Ovary (tissue), 9 donors: Measurements from ENCODE around the gene TSHZ2. TPM values are rescaled to one million over a fixed set of nuclear protein-coding genes. Genes with fewer than 3 reads are reported as not detected.

ENCODE experiments used
- DNase-seq, 5 donors: peaks; one replicate each; pipeline ENCODE4 v3.0.0-alpha.2; 2019 to 2020
- H3K27ac ChIP-seq, 2 donors: fragments of 200-600 bp; one replicate each; pipeline versions ENCODE4 v1.5.1 to v1.8.0; 2019 to 2022
- H3K27me3 ChIP-seq: fragments of 200-600 bp; one replicate; pipeline ENCODE4 v1.8.0; 2022
- H3K36me3 ChIP-seq: fragments of 200-600 bp; sonication (generic); one replicate; pipeline ENCODE4 v1.5.1; 2019
- H3K4me1 ChIP-seq: one replicate; pipeline ENCODE4 v1.8.1; 2013; ENCODE audit warnings: mild to moderate bottlenecking, moderate library complexity; ENCODE audit not compliant: insufficient read depth
- H3K4me3 ChIP-seq: fragments of 200-600 bp; sonication (generic); one replicate; pipeline ENCODE4 v1.5.1; 2017
- H3K9me3 ChIP-seq, 2 donors: fragments of 200-600 bp in 1 of 2; sonication (generic) in 1 of 2; one replicate each; pipeline versions ENCODE4 v1.5.1 to v1.8.1; 2013 to 2019; ENCODE audit warnings: mild to moderate bottlenecking in 1 of 2, moderate library complexity in 1 of 2
- CTCF ChIP-seq, 3 donors: fragments of 450-650 bp in 2 of 3; fragments of 200-600 bp in 1 of 3; IDR thresholded peaks; one replicate each; pipeline versions ENCODE4 v1.5.1 to v1.8.0; 2016 to 2022; ENCODE audit warnings: antibody characterized with exemption in 3 of 3, mild to moderate bottlenecking in 1 of 3
- EP300 ChIP-seq: sonication (generic); formaldehyde crosslinking; IDR thresholded peaks from one replicate; pipeline ENCODE4 v1.6.1; 2017; ENCODE audit warnings: antibody characterized with exemption
- POLR2A ChIP-seq: fragments of 450-650 bp; IDR thresholded peaks from one replicate; pipeline ENCODE4 v1.6.1; 2017; ENCODE audit warnings: antibody characterized with exemption, mild to moderate bottlenecking, moderate library complexity
- WGBS, 3 donors: extraction: QIAGEN DNeasy Blood & Tissue Kit in 1 of 3; methylation state at CpG; one replicate each; pipeline versions ENCODE4 v1.1.5 to v1.1.7; 2013 to 2017; 5-methylcytosine and 5-hydroxymethylcytosine counted together
- intact Hi-C, 4 donors: fragments of 100-400 bp; cut with DNase I; formaldehyde crosslinking; loops; one replicate each; pipeline versions ENCODE4 v1.11.0 to v1.15.1; 2022 to 2023
- polyA plus RNA-seq, 2 donors: library from polyadenylated mRNA; stranded (reverse); fragments of 200-250 nt in 1 of 2; fragments of 350-450 nt in 1 of 2; fragmentation: Illumina TruSeq in 1 of 2; extraction: RNeasy Lipid Tissue Mini Kit (QIAGEN cat#74804) in 1 of 2; gene quantifications; one replicate each; pipeline ENCODE4 v1.2.3, GENCODE V29; 2013 to 2014
- total RNA-seq, 7 donors: library from RNA; depleted of rRNA in 2 of 7; stranded (reverse); fragments of >200 nt in 2 of 7; fragmentation: NEBNext Ultra II Directional in 3 of 7; extraction: Animal tissue kit (Norgen Biotek cat#: 25700) in 3 of 7; gene quantifications; one replicate each; pipeline versions ENCODE4 v1.1.0 to v1.2.4, GENCODE V29; 2016 to 2023
- donor health status: DM: no; HTN: no; CAD: no; lungs with moderate emphysema.
- donor health status: DM: no; HTN: no; CAD: no.
- donor health status: Bipolar disorder and iron deficiency.
- donor health status: DM: yes; HTN: yes; CAD: no.
- donor health status: DM: no; HTN: no; CAD: no.
- donor health status: DM: yes; HTN: yes; CAD: no.

TSHZ2 gene
- total and polyA plus RNA-seq, 9 donors: 18.2 to 113 (median 40.2) TPM

- TF ChIP-seq CTCF (IDR thresholded peaks at IDR 0.05) (no peak), POLR2A (no peak), EP300 (no peak)
- no peak overlapping the region for H3K4me3 ChIP-seq
- H3K4me1 ChIP-seq: peaks cover 2% of the 10 kb centered on the region
- DNase-seq: no peak
- H3K27ac ChIP-seq: no peak overlapping the region
- no peaks in the 10 kb centered on the region for H3K9me3 ChIP-seq
- H3K27me3 ChIP-seq: no peaks in the 10 kb centered on the region
- intact Hi-C loops: no loop called here
- WGBS, 3 donors: 59 to 61% (median 60%) methylated on average over 12 of the region's 12 CpGs
- H3K36me3 ChIP-seq: no peaks in the 10 kb centered on the region
Observed at GRCh38 chr20:53331151-53331973, 359.2 kb downstream of the TSHZ2 start.

GRCh38 chr20:53332022-53332837 lies 360.1 kb downstream of the TSHZ2 start:
- no peak for TF ChIP-seq EP300
- TF ChIP-seq POLR2A: no peak
- TF ChIP-seq CTCF (IDR thresholded peaks at IDR 0.05): no peak
- no peaks in the 10 kb centered on the region for H3K27me3 ChIP-seq
- no peak for DNase-seq
- intact Hi-C loops: no loop called here
- H3K36me3 ChIP-seq: no peaks in the 10 kb centered on the region
- no peak overlapping the region for H3K4me3 ChIP-seq
- H3K9me3 ChIP-seq: no peaks in the 10 kb centered on the region
- H3K27ac ChIP-seq: no peak overlapping the region
- WGBS, 3 donors: 93 to 95% (median 93%) methylated on average over 9 of the region's 9 CpGs
- H3K4me1 ChIP-seq: peaks cover 2% of the 10 kb centered on the region

- intact Hi-C loops: no loop called here
- H3K4me3 ChIP-seq: no peak overlapping the region
- H3K27me3 ChIP-seq: no peaks in the 10 kb centered on the region
- peaks cover 2% of the 10 kb centered on the region for H3K4me1 ChIP-seq
- H3K9me3 ChIP-seq: no peaks in the 10 kb centered on the region
- no peaks in the 10 kb centered on the region for H3K36me3 ChIP-seq
- TF ChIP-seq CTCF (IDR thresholded peaks at IDR 0.05) (no peak), POLR2A (no peak), EP300 (no peak)
- WGBS, 3 donors: 91 to 99% (median 93%) methylated on average over 8 of the region's 8 CpGs
- no peak overlapping the region for H3K27ac ChIP-seq
- no peak for DNase-seq
Observed at GRCh38 chr20:53334861-53335260, 362.7 kb downstream of the TSHZ2 start.

GRCh38 chr20:53335555-53335954 lies 363.4 kb downstream of the TSHZ2 start:
- Histone ChIP-seq H3K4me1 (peaks cover 2% of the 10 kb centered on the region), H3K27me3 (no peaks in the 10 kb centered on the region), H3K4me3 (no peak overlapping the region), H3K27ac (no peak overlapping the region), H3K9me3 (no peaks in the 10 kb centered on the region), H3K36me3 (no peaks in the 10 kb centered on the region)
- intact Hi-C loops: no loop called here
- no peak for DNase-seq
- WGBS, 3 donors: 77 to 86% (median 79%) methylated on average over 6 of the region's 6 CpGs
- TF ChIP-seq CTCF (IDR thresholded peaks at IDR 0.05): no peak
- no peak for TF ChIP-seq EP300
- TF ChIP-seq POLR2A: no peak
